SK-N-MC (cell line): ENCODE measurements around the gene ANKRD49.

ENCODE experiments used
- EZH2 ChIP-seq: fragments of 200-600 bp; sonication (generic); IDR thresholded peaks from one replicate; pipeline ENCODE4 v1.6.1; 2017; ENCODE audit warnings: antibody characterized with exemption
- FOXP2 ChIP-seq: optimal IDR thresholded peaks from 2 replicates; pipeline ENCODE3; 2011; ENCODE audit warnings: mild to moderate bottlenecking, moderate library complexity; ENCODE audit not compliant: insufficient read depth; ENCODE audit errors: extremely low read length, control extremely low read depth
- POLR2AphosphoS5 ChIP-seq: IDR thresholded peaks from 2 replicates; pipeline ENCODE4 v1.6.1; 2012; ENCODE audit warnings: mild to moderate bottlenecking, low read depth, low read length, borderline replicate concordance

DNA sequence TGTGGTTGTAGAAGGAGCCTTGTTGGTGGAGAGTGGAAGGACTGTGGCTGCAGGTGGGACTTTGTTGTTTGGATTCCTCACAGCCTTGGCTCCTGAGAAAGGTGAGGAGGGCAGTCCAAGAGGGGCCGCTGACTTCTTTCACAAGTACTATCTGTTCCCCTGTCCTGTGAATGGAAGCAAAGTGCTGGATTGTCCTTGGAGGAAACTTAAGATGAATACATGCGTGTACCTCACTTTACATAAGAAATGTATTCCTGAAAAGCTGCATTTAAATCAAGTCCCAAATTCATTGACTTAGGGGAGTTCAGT, 52.3 kb downstream of the ANKRD49 start:
- TF ChIP-seq POLR2AphosphoS5 (no peak), EZH2 (no peak), FOXP2 (no peak)
